ENCODE results near the gene GATD1.

GRCh38 chr11:813072-813455 is 35.8 kb upstream of the GATD1 start:
- TF ChIP-seq ZC3H10 (CRISPR knock-in tag; IDR thresholded peaks at IDR 0.05), result no peak
- no peak for TF ChIP-seq ESRRG (CRISPR knock-in tag; IDR thresholded peaks at IDR 0.05)
- TF ChIP-seq, protein P1, sequence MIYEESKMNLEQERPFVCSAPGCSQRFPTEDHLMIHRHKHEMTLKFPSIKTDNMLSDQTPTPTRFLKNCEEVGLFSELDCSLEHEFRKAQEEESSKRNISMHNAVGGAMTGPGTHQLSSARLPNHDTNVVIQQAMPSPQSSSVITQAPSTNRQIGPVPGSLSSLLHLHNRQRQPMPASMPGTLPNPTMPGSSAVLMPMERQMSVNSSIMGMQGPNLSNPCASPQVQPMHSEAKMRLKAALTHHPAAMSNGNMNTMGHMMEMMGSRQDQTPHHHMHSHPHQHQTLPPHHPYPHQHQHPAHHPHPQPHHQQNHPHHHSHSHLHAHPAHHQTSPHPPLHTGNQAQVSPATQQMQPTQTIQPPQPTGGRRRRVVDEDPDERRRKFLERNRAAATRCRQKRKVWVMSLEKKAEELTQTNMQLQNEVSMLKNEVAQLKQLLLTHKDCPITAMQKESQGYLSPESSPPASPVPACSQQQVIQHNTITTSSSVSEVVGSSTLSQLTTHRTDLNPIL (CRISPR knock-in tag; IDR thresholded peaks at IDR 0.05; ENCODE audit: low read depth), result no peak
- no peak for TF ChIP-seq ZNF565 (CRISPR knock-in tag; conservative IDR thresholded peaks at IDR 0.05; ENCODE audit: low read depth)
- TF ChIP-seq ZFP3 (CRISPR knock-in tag; IDR thresholded peaks at IDR 0.05), result no peak
- TF ChIP-seq, protein P2, sequence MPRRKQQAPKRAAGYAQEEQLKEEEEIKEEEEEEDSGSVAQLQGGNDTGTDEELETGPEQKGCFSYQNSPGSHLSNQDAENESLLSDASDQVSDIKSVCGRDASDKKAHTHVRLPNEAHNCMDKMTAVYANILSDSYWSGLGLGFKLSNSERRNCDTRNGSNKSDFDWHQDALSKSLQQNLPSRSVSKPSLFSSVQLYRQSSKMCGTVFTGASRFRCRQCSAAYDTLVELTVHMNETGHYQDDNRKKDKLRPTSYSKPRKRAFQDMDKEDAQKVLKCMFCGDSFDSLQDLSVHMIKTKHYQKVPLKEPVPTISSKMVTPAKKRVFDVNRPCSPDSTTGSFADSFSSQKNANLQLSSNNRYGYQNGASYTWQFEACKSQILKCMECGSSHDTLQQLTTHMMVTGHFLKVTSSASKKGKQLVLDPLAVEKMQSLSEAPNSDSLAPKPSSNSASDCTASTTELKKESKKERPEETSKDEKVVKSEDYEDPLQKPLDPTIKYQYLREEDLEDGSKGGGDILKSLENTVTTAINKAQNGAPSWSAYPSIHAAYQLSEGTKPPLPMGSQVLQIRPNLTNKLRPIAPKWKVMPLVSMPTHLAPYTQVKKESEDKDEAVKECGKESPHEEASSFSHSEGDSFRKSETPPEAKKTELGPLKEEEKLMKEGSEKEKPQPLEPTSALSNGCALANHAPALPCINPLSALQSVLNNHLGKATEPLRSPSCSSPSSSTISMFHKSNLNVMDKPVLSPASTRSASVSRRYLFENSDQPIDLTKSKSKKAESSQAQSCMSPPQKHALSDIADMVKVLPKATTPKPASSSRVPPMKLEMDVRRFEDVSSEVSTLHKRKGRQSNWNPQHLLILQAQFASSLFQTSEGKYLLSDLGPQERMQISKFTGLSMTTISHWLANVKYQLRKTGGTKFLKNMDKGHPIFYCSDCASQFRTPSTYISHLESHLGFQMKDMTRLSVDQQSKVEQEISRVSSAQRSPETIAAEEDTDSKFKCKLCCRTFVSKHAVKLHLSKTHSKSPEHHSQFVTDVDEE (CRISPR knock-in tag; IDR thresholded peaks at IDR 0.05), result no peak
- TF ChIP-seq, protein P3, sequence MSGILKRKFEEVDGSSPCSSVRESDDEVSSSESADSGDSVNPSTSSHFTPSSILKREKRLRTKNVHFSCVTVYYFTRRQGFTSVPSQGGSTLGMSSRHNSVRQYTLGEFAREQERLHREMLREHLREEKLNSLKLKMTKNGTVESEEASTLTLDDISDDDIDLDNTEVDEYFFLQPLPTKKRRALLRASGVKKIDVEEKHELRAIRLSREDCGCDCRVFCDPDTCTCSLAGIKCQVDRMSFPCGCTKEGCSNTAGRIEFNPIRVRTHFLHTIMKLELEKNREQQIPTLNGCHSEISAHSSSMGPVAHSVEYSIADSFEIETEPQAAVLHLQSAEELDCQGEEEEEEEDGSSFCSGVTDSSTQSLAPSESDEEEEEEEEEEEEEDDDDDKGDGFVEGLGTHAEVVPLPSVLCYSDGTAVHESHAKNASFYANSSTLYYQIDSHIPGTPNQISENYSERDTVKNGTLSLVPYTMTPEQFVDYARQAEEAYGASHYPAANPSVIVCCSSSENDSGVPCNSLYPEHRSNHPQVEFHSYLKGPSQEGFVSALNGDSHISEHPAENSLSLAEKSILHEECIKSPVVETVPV (CRISPR knock-in tag; IDR thresholded peaks at IDR 0.05), result no peak
- no peak for TF ChIP-seq OSR1 (CRISPR knock-in tag; IDR thresholded peaks at IDR 0.05)
- no peak for TF ChIP-seq RARB (CRISPR knock-in tag; IDR thresholded peaks at IDR 0.05)
- TF ChIP-seq, protein P4, sequence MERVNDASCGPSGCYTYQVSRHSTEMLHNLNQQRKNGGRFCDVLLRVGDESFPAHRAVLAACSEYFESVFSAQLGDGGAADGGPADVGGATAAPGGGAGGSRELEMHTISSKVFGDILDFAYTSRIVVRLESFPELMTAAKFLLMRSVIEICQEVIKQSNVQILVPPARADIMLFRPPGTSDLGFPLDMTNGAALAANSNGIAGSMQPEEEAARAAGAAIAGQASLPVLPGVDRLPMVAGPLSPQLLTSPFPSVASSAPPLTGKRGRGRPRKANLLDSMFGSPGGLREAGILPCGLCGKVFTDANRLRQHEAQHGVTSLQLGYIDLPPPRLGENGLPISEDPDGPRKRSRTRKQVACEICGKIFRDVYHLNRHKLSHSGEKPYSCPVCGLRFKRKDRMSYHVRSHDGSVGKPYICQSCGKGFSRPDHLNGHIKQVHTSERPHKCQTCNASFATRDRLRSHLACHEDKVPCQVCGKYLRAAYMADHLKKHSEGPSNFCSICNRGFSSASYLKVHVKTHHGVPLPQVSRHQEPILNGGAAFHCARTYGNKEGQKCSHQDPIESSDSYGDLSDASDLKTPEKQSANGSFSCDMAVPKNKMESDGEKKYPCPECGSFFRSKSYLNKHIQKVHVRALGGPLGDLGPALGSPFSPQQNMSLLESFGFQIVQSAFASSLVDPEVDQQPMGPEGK (CRISPR knock-in tag; IDR thresholded peaks at IDR 0.05; ENCODE audit: borderline replicate concordance), result no peak

Data from SK-N-SH treated with all-trans-retinoic acid at 6 μM for 48 hours (cell line).